Body of pancreas (tissue), 4 donors: ENCODE results near the gene RTN3. TPM values are rescaled to one million over a fixed set of nuclear protein-coding genes. Genes with fewer than 3 reads are reported as not detected.

Experiments used
- ATAC-seq: fragments of 150-250 bp; one replicate; pipeline ENCODE4 v1.9.1; 2016
- DNase-seq, 4 donors: peaks; one replicate each; pipeline ENCODE4 v3.0.0-alpha.2; 2019
- H3K27ac ChIP-seq, 4 donors: fragments of 200-600 bp; sonication (generic); 1 replicate in 3 of 4; 2 replicates in 1 of 4; pipeline versions ENCODE4 v1.5.1 to v1.6.1; 2016 to 2019; ENCODE audit warnings: mild to moderate bottlenecking in 1 of 4, mixed read lengths in 1 of 4, moderate library complexity in 1 of 4
- H3K27me3 ChIP-seq, 2 donors: fragments of 200-600 bp; sonication (generic); one replicate each; pipeline ENCODE4 v1.6.0; 2016; ENCODE audit warnings: mild to moderate bottlenecking in 1 of 2
- H3K36me3 ChIP-seq, 2 donors: fragments of 200-600 bp; sonication (generic); replicated peaks in 1 of 2; 2 replicates each; pipeline ENCODE4 v1.5.1; 2016; ENCODE audit warnings: low read depth in 2 of 2; ENCODE audit not compliant: insufficient read depth in 1 of 2
- H3K4me1 ChIP-seq: fragments of 200-600 bp; sonication (generic); one replicate; pipeline ENCODE4 v1.6.0; 2016
- H3K4me3 ChIP-seq, 2 donors: fragments of 200-600 bp; sonication (generic); 1 replicate in 1 of 2; 2 replicates in 1 of 2; pipeline ENCODE4 v1.5.1; 2016 to 2019
- H3K9me3 ChIP-seq, 3 donors: fragments of 200-600 bp; sonication (generic); 1 replicate in 2 of 3; 2 replicates in 1 of 3; pipeline ENCODE4 v1.5.1; 2016
- POLR2A ChIP-seq, 3 donors: fragments of 450-650 bp; IDR thresholded peaks; one replicate each; pipeline ENCODE4 v1.6.1; 2016; ENCODE audit warnings: antibody characterized with exemption in 3 of 3, mild to moderate bottlenecking in 2 of 3
- WGBS, 2 donors: methylation state at CpG; one replicate each; pipeline ENCODE4 v1.1.5; 2017; 5-methylcytosine and 5-hydroxymethylcytosine counted together
- intact Hi-C: fragments of 100-400 bp; cut with DNase I; formaldehyde crosslinking; loops from one replicate; pipeline ENCODE4 v1.15.1; 2023
- total RNA-seq, 2 donors: library from RNA; depleted of rRNA; stranded (reverse); fragments of >200 nt; gene quantifications; one replicate each; pipeline ENCODE4 v1.1.0, GENCODE V29; 2016
- TF ChIP-seq, protein P1 (sequence below), 7 experiments: fragments of 450-650 bp in 4 of 7; fragments of 200-600 bp in 3 of 7; sonication (generic) in 3 of 7; IDR thresholded peaks; one replicate each; pipeline ENCODE4 v1.5.1; 2016 to 2019; ENCODE audit warnings: antibody characterized with exemption in 7 of 7

RTN3 gene
- total RNA-seq, 2 donors from 2014 or later: 62.8 to 63.6 TPM

DNA sequence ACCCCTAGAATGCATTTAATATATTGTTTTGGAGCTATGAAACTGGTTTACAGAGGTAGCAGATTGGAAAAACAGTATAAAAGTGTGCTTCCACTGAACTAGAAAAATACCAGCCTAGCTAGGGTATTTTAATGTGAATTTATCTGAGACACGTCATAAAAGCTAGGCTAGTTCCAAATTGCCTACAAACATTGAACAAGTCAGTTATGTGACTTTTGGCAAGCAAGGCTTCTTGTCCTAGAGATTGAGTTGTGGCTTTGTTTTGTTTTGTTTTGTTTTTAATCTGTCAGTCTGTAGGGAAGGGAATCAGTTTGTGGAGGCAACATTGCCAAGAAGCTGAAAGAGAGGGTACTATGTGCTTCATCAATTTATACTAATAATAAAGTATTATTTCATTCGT, 24.2 kb downstream of the RTN3 start:
- H3K4me3 ChIP-seq: no peak overlapping the region
- H3K27me3 ChIP-seq: no peaks in the 10 kb centered on the region
- peak overlapping the region in 1 of 4 donors; percentile 9 for H3K27ac ChIP-seq
- no peak for ATAC-seq
- TF ChIP-seq, protein P1, sequence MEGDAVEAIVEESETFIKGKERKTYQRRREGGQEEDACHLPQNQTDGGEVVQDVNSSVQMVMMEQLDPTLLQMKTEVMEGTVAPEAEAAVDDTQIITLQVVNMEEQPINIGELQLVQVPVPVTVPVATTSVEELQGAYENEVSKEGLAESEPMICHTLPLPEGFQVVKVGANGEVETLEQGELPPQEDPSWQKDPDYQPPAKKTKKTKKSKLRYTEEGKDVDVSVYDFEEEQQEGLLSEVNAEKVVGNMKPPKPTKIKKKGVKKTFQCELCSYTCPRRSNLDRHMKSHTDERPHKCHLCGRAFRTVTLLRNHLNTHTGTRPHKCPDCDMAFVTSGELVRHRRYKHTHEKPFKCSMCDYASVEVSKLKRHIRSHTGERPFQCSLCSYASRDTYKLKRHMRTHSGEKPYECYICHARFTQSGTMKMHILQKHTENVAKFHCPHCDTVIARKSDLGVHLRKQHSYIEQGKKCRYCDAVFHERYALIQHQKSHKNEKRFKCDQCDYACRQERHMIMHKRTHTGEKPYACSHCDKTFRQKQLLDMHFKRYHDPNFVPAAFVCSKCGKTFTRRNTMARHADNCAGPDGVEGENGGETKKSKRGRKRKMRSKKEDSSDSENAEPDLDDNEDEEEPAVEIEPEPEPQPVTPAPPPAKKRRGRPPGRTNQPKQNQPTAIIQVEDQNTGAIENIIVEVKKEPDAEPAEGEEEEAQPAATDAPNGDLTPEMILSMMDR (IDR thresholded peaks at IDR 0.05): no peak
- TF ChIP-seq POLR2A (IDR thresholded peaks at IDR 0.05): no peak
- WGBS, 2 donors: 11 to 30% methylated on average over 2 of the region's 2 CpGs
- no peaks in the 10 kb centered on the region for H3K36me3 ChIP-seq
- no peak for DNase-seq
- intact Hi-C loops: no loop called here
- H3K9me3 ChIP-seq: no peaks in the 10 kb centered on the region
- H3K4me1 ChIP-seq: peaks cover 25% of the 10 kb centered on the region

- Histone ChIP-seq H3K36me3 (no peaks in the 10 kb centered on the region), H3K4me3 (no peak overlapping the region), H3K27ac (no peak overlapping the region), H3K27me3 (no peaks in the 10 kb centered on the region), H3K4me1 (peaks cover 30% of the 10 kb centered on the region), H3K9me3 (no peaks in the 10 kb centered on the region)
- ATAC-seq (no peak), DNase-seq (no peak)
- WGBS, 2 donors: 91 to 100% methylated on average over 1 of the region's 1 CpG
- TF ChIP-seq, protein P1 (IDR thresholded peaks at IDR 0.05): no peak
- TF ChIP-seq POLR2A (IDR thresholded peaks at IDR 0.05): no peak
- intact Hi-C loops: no loop called here
Observed at GRCh38 chr11:63708764-63709163, 27.5 kb downstream of the RTN3 start.

- Histone ChIP-seq H3K27ac (no peak overlapping the region), H3K9me3 (no peaks in the 10 kb centered on the region), H3K27me3 (no peaks in the 10 kb centered on the region), H3K36me3 (no peaks in the 10 kb centered on the region), H3K4me1 (peaks cover 29% of the 10 kb centered on the region), H3K4me3 (no peak overlapping the region)
- DNase-seq: no peak
- 46 to 52% methylated on average over 3 of the region's 3 CpGs for WGBS, 2 donors
- intact Hi-C loops: no loop called here
- TF ChIP-seq, protein P1 (IDR thresholded peaks at IDR 0.05): no peak
- TF ChIP-seq POLR2A (IDR thresholded peaks at IDR 0.05): no peak
- no peak for ATAC-seq
Observed at GRCh38 chr11:63709336-63709884, 28.1 kb downstream of the RTN3 start.

DNA sequence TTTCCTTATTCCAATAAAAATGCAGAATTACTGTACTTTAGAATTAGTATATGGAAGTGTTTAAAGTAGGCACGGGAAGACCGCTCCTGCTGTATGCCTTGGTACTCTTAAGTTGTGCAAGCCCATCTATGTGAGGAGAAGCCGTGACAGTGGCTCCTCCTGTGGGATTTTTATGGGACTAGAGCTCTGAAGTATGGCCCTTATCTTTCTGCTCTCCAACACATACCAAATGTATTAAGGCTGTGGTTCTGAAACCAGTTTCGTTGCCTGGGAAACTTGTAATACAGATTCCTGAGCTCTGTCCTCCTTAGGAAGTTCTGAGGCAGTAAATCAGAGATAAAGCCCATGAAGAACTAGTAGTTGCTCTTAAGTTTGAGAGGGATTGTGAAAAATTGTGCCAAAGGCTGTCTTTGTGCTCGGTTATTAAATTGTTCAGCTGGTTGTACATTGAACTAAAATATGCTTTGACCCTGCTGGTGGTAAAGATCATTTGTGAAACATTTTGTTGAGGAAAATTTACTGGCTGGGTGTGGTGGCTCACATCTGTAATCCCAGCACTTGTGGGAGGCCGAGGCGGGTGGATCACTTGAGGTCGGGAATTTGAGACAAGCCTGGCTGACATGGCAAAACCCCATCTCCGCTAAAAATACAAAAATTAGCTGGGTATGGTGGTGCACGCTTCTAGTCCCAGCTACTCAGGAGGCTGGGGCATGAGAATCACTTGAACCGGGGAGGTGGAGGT, 29.3 kb downstream of the RTN3 start:
- Histone ChIP-seq H3K36me3 (no peaks in the 10 kb centered on the region), H3K4me3 (no peak overlapping the region), H3K4me1 (peaks cover 16% of the 10 kb centered on the region), H3K27me3 (no peaks in the 10 kb centered on the region), H3K9me3 (no peaks in the 10 kb centered on the region), H3K27ac (no peak overlapping the region)
- no peak for DNase-seq
- no peak for ATAC-seq
- no peak for TF ChIP-seq POLR2A (IDR thresholded peaks at IDR 0.05)
- TF ChIP-seq, protein P1 (IDR thresholded peaks at IDR 0.05): no peak
- intact Hi-C loops: no loop called here
- WGBS, 2 donors: 82 to 87% methylated on average over 10 to 11 of the region's 11 CpGs

DNA sequence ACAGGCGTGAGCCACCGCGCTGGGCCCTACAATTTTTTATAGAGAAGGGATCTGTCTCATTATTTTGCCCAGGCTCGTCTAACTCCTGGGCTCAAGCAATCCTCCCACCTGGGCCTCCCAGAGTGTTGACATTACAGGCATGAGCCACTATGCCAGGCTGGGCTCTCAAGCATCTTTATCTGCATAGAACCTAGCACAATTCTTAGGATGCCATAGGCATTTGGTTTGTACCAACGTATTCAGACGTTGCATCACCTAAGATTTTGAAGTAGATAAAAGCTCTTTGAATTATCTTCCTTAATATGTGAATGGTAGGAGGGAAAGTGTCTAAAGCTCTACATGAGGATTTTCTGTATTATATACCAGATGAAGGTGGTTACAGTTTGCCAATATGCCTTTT, 30.5 kb downstream of the RTN3 start:
- H3K27me3 ChIP-seq: no peaks in the 10 kb centered on the region
- ATAC-seq (no peak), DNase-seq (no peak)
- no peak overlapping the region for H3K4me3 ChIP-seq
- H3K27ac ChIP-seq: no peak overlapping the region
- 86 to 87% methylated on average over 6 of the region's 6 CpGs for WGBS, 2 donors
- TF ChIP-seq, protein P1 (IDR thresholded peaks at IDR 0.05): no peak
- TF ChIP-seq POLR2A (IDR thresholded peaks at IDR 0.05): no peak
- H3K9me3 ChIP-seq: no peaks in the 10 kb centered on the region
- H3K4me1 ChIP-seq: peaks cover 9% of the 10 kb centered on the region
- intact Hi-C loops: no loop called here
- no peaks in the 10 kb centered on the region for H3K36me3 ChIP-seq
